Endothelial cell of umbilical vein (primary cell): ENCODE results near the gene KAT6B. TPM values are rescaled to one million over a fixed set of nuclear protein-coding genes. Genes with fewer than 3 reads are reported as not detected.
"Not testable (repeated sequence)": the region's sequence is repeated elsewhere in the genome, so short reads cannot be mapped to it uniquely, and the experiment has no call there.

ENCODE experiments used
- BruUV-seq: library from RNA; stranded (reverse); fragments of 400-500 nt; replicated peaks from 2 replicates; lab custom pipeline; 2021; lab: Mats Ljungman, UMichigan
- CTCF ChIA-PET: fragments of 300-600, 350-600 bp; sonication (Branson Sonifier 250); formaldehyde crosslinking; loops from one replicate; lab custom pipeline; 2021; ENCODE audit warnings: antibody characterized with exemption, inconsistent platforms; lab: Charles Lee
- POLR2A ChIA-PET: fragments of 300-600, 350-600 bp; sonication (Branson Sonifier 250); formaldehyde crosslinking; loops from one replicate; lab custom pipeline; 2021; ENCODE audit warnings: antibody characterized with exemption, inconsistent platforms; lab: Charles Lee
- DNase-seq: peaks from one replicate; pipeline ENCODE4 v3.0.0-alpha.2; 2011; ENCODE audit warnings: low read depth, low spot score
- FAIRE-seq: peaks from 2 replicates; lab custom pipeline; 2011; peaks lifted over from hg19 to GRCh38; lab: Jason Lieb, UNC
- H2AFZ ChIP-seq: 2 replicates; pipeline ENCODE4 v1.6.0; 2012; ENCODE audit warnings: low read depth, low read length, control low read depth, inconsistent platforms
- H3K27ac ChIP-seq: 2 replicates; pipeline ENCODE4 v1.5.1; 2011; ENCODE audit warnings: low read depth, mild to moderate bottlenecking, control low read depth, low read length, moderate library complexity; ENCODE audit not compliant: insufficient read depth
- H3K27me3 ChIP-seq, 2 experiments: 2 replicates each; pipeline versions ENCODE4 v1.6.0 to v1.6.1; 2011; ENCODE audit warnings: low read length in 2 of 2, mixed read lengths in 1 of 2; ENCODE audit not compliant: control insufficient read depth in 2 of 2, insufficient read depth in 2 of 2
- H3K36me3 ChIP-seq, 2 experiments: 2 replicates in 1 of 2; 3 replicates in 1 of 2; pipeline ENCODE4 v1.5.1; 2011; ENCODE audit warnings: low read length in 2 of 2, mild to moderate bottlenecking in 1 of 2, moderate library complexity in 1 of 2; ENCODE audit not compliant: control insufficient read depth in 2 of 2, insufficient read depth in 2 of 2; ENCODE audit errors: extremely low read depth in 1 of 2
- H3K4me1 ChIP-seq: 3 replicates; pipeline ENCODE4 v1.5.1; 2011; ENCODE audit warnings: mild to moderate bottlenecking, low read length; ENCODE audit not compliant: control insufficient read depth, insufficient read depth; ENCODE audit errors: extremely low read depth
- H3K4me2 ChIP-seq: 2 replicates; pipeline ENCODE4 v1.6.1; 2011; ENCODE audit warnings: low read length, control low read depth, mixed read lengths; ENCODE audit not compliant: insufficient read depth
- H3K4me3 ChIP-seq, 3 experiments: fragments of 200-600 bp in 1 of 3; sonication (generic), shearing (Covaris generic) in 1 of 3; replicated peaks in 1 of 3; 2 replicates each; pipeline ENCODE4 v1.5.1; 2011 to 2016; ENCODE audit warnings: control low read depth in 3 of 3, low read length in 3 of 3, mild to moderate bottlenecking in 2 of 3, inconsistent platforms in 1 of 3, low read depth in 1 of 3, moderate library complexity in 1 of 3; ENCODE audit not compliant: insufficient read depth in 1 of 3
- H3K79me2 ChIP-seq: 2 replicates; pipeline ENCODE4 v1.6.0; 2012; ENCODE audit warnings: low read length, inconsistent platforms; ENCODE audit not compliant: control insufficient read depth, insufficient read depth
- H3K9ac ChIP-seq: replicated peaks from 2 replicates; pipeline ENCODE3; 2011; ENCODE audit warnings: low read length, control low read depth; ENCODE audit not compliant: insufficient read depth; ENCODE audit errors: extremely low read depth
- H3K9me1 ChIP-seq: replicated peaks from 3 replicates; pipeline ENCODE4 v1.6.0; 2011; ENCODE audit warnings: mild to moderate bottlenecking, low read length; ENCODE audit not compliant: control insufficient read depth, insufficient read depth; ENCODE audit errors: extremely low read depth
- H3K9me3 ChIP-seq: replicated peaks from 2 replicates; pipeline ENCODE4 v1.5.1; 2012; ENCODE audit warnings: low read length, inconsistent platforms; ENCODE audit not compliant: control insufficient read depth, insufficient read depth
- H4K20me1 ChIP-seq: replicated peaks from 2 replicates; pipeline ENCODE3; 2011; ENCODE audit warnings: mild to moderate bottlenecking, low read length; ENCODE audit not compliant: control insufficient read depth, insufficient read depth; ENCODE audit errors: extremely low read depth
- CTCF ChIP-seq, 2 donors: IDR thresholded peaks; 1 replicate in 1 of 2; 2 replicates in 1 of 2; pipeline ENCODE4 v1.5.1; 2011; ENCODE audit warnings: low read length in 2 of 2, mild to moderate bottlenecking in 2 of 2, moderate library complexity in 2 of 2, control low read depth in 1 of 2, inconsistent platforms in 1 of 2, low read depth in 1 of 2; ENCODE audit not compliant: insufficient read depth in 1 of 2; ENCODE audit errors: extremely low read depth in 1 of 2
- EZH2 ChIP-seq: IDR thresholded peaks from 2 replicates; pipeline ENCODE4 v1.6.1; 2012; ENCODE audit warnings: borderline replicate concordance, low read depth, mild to moderate bottlenecking, moderate library complexity, low read length, inconsistent platforms; ENCODE audit not compliant: severe bottlenecking
- FOS ChIP-seq: IDR thresholded peaks from 2 replicates; pipeline ENCODE4 v1.6.1; 2011; ENCODE audit warnings: mild to moderate bottlenecking, low read length, moderate library complexity, borderline replicate concordance; ENCODE audit not compliant: insufficient read depth
- GATA2 ChIP-seq: IDR thresholded peaks from 2 replicates; pipeline ENCODE4 v1.7.0; 2011; ENCODE audit warnings: low read depth, mild to moderate bottlenecking, moderate library complexity, mixed read lengths, low read length; ENCODE audit not compliant: insufficient read length, insufficient read depth
- JUN ChIP-seq: IDR thresholded peaks from 2 replicates; pipeline ENCODE4 v1.6.1; 2011; ENCODE audit warnings: borderline replicate concordance, low read depth; ENCODE audit not compliant: insufficient read length, insufficient read depth
- MAX ChIP-seq: IDR thresholded peaks from 2 replicates; pipeline ENCODE4 v1.6.1; 2011; ENCODE audit not compliant: insufficient read depth, insufficient read length
- MYC ChIP-seq: IDR thresholded peaks from one replicate; pipeline ENCODE4 v1.6.1; 2011; ENCODE audit warnings: mild to moderate bottlenecking, low read depth, low read length
- POLR2A ChIP-seq: IDR thresholded peaks from 2 replicates; pipeline ENCODE4 v1.6.1; 2012; ENCODE audit warnings: low read depth, mild to moderate bottlenecking, control low read depth, low read length
- POLR2AphosphoS5 ChIP-seq: IDR thresholded peaks from 2 replicates; pipeline ENCODE4 v1.6.1; 2012; ENCODE audit warnings: low read depth, mild to moderate bottlenecking, control low read depth, low read length, moderate library complexity; ENCODE audit not compliant: insufficient read depth
- dilution Hi-C: fragments of 300-500 bp; cut with MboI; formaldehyde crosslinking; loops from one replicate; pipeline ENCODE4 v1.15.0; 2019; ENCODE audit warnings: low sequenced_read_pairs; ENCODE audit not compliant: extremely low pct_ligation_motif_present
- intact Hi-C: fragments of 100-400 bp; cut with micrococcal nuclease; formaldehyde crosslinking; loops from one replicate; pipeline ENCODE4 v1.10.0; 2022
- polyA plus RNA-seq, 4 experiments: library from polyadenylated mRNA; depleted of rRNA in 3 of 4; stranded (reverse) in 3 of 4; unstranded in 1 of 4; fragments of >200 nt; gene quantifications; 2 replicates each; pipeline versions ENCODE4 v1.2.1 to v1.2.3, GENCODE V29; 2011 to 2012; ENCODE audit warnings: missing spikeins in 1 of 4
- total RNA-seq: library from RNA; stranded (reverse); gene quantifications from 2 replicates; pipeline ENCODE4 v1.2.3, GENCODE V29; 2021

Gene KAT6B
- total and polyA plus RNA-seq, 2 donors (not counting 3 experiments of a cell fraction or from before 2014, with no cell fraction given) = 4.5 to 17.0 TPM

GRCh38 chr10:74778436-74779094, 47.8 kb upstream of the KAT6B start:
- peaks cover 0 to 3% of the 10 kb centered on the region in 2 experiments for H3K27me3 ChIP-seq
- BruUV-seq = no TSS peak
- TF ChIP-seq MYC (no peak), CTCF (IDR thresholded peaks at IDR 0.05; ENCODE audit: extremely low read depth in 1 of 2, insufficient read depth in 1 of 2, low read depth in 1 of 2, low read length in 2 of 2) (no peak), POLR2AphosphoS5 (no peak), POLR2A (no peak), FOS (no peak), EZH2 (no peak), MAX (no peak), JUN (no peak), GATA2 (no peak)
- H3K9ac ChIP-seq = no peak overlapping the region
- H3K4me1 ChIP-seq = no peaks in the 10 kb centered on the region
- no peaks in the 10 kb centered on the region for H4K20me1 ChIP-seq
- no peak overlapping the region for H3K27ac ChIP-seq
- dilution Hi-C loops = no loop called here
- POLR2A ChIA-PET = no interaction called here
- no peaks in the 10 kb centered on the region for H3K36me3 ChIP-seq
- FAIRE-seq (no peak), DNase-seq (no peak)
- CTCF ChIA-PET = interaction anchor here (0.6 to 1.9 kb wide), 2 partner anchors 39 to 112 kb away, joined by 4 read pairs; no protein-coding TSS in a partner anchor
- no peak overlapping the region for H3K4me3 ChIP-seq
- no peaks in the 10 kb centered on the region for H3K79me2 ChIP-seq
- H3K9me1 ChIP-seq = no peaks in the 10 kb centered on the region
- no peak overlapping the region for H3K4me2 ChIP-seq
- H3K9me3 ChIP-seq = no peaks in the 10 kb centered on the region
- intact Hi-C loops = no loop called here
- H2AFZ ChIP-seq = no peak overlapping the region

- dilution Hi-C loops, H3K4me3 ChIP-seq, H3K27ac ChIP-seq, H3K9me1 ChIP-seq, H3K27me3 ChIP-seq, intact Hi-C loops, H2AFZ ChIP-seq, H3K36me3 ChIP-seq, H4K20me1 ChIP-seq, BruUV-seq, H3K4me2 ChIP-seq, DNase-seq, H3K9me3 ChIP-seq, H3K79me2 ChIP-seq, FAIRE-seq, H3K9ac ChIP-seq, POLR2A ChIA-PET, H3K4me1 ChIP-seq: not testable (repeated sequence)
- CTCF ChIA-PET = interaction anchor here (0.7 kb wide), 1 partner anchor 12 kb away, joined by 3 read pairs; no protein-coding TSS in a partner anchor
Observed at GRCh38 chr10:74781870-74782269, 44.5 kb upstream of the KAT6B start.
